Retinal pigment epithelial cell (primary cell): ENCODE data around the gene BBIP1.

Experiments
- DNase-seq: peaks from one replicate; pipeline ENCODE4 v3.0.0-alpha.2; 2010; ENCODE audit warnings: low read depth
- H3K4me3 ChIP-seq: 2 replicates; pipeline ENCODE4 v1.5.1; 2011; ENCODE audit warnings: mild to moderate bottlenecking, low read length, control low read depth, moderate library complexity
- TF ChIP-seq, protein P1 (sequence below): conservative IDR thresholded peaks from 2 replicates; pipeline ENCODE4 v1.5.1; 2011; ENCODE audit warnings: low read depth, low read length, control low read depth, inconsistent platforms

Gene BBIP1

DNA sequence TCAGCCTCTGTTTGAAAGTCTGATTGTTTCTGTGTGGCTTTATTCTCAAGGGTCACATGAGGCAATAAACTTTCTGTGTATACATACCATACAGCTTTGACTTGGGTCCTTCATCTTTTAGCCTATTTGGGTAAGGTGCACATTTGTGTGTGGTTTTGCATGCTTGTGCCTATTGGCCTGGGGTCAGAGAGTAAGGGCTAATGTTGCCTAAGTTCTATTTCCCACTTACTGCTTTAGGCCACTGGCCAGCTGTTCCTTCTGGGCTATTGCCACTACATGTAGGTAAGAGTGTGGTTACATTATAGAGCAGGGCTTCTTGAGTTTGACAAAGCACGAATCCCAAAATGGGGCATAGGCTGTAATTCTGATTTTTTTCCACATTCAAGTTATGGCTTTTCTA is 21.8 kb downstream of the BBIP1 start:
- TF ChIP-seq, protein P1, sequence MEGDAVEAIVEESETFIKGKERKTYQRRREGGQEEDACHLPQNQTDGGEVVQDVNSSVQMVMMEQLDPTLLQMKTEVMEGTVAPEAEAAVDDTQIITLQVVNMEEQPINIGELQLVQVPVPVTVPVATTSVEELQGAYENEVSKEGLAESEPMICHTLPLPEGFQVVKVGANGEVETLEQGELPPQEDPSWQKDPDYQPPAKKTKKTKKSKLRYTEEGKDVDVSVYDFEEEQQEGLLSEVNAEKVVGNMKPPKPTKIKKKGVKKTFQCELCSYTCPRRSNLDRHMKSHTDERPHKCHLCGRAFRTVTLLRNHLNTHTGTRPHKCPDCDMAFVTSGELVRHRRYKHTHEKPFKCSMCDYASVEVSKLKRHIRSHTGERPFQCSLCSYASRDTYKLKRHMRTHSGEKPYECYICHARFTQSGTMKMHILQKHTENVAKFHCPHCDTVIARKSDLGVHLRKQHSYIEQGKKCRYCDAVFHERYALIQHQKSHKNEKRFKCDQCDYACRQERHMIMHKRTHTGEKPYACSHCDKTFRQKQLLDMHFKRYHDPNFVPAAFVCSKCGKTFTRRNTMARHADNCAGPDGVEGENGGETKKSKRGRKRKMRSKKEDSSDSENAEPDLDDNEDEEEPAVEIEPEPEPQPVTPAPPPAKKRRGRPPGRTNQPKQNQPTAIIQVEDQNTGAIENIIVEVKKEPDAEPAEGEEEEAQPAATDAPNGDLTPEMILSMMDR, result no peak
- no peak overlapping the region for H3K4me3 ChIP-seq
- no peak for DNase-seq

DNA sequence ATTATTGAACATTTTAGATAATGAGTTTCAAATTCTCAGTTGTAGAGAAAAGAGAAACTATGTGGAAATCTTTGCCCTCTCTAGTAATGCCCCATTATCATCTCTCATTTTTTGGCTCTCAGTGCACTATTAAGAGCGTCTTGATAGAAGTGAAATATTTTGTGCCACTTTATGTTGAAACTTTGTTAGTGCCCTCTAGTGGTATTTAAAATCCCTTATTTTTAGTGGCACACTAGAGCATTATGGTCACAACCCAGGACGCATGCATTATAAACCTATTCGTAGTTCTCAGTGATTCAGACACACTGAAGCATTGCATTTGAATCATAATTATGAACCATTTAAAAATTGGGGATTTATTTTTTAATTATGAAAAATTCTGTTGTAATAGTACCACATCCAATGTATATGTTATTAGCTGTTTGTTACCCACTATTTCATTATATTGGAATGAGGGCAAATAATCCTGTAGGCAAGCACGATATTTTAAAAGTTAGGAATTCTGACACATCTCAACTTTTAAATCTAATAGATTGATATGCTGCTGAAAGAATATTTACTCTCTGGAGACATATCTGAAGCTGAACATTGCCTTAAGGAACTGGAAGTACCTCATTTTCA is 25.3 kb downstream of the BBIP1 start:
- H3K4me3 ChIP-seq, result no peak overlapping the region
- DNase-seq, result no peak
- TF ChIP-seq, protein P1, result peak; percentile 43

DNA sequence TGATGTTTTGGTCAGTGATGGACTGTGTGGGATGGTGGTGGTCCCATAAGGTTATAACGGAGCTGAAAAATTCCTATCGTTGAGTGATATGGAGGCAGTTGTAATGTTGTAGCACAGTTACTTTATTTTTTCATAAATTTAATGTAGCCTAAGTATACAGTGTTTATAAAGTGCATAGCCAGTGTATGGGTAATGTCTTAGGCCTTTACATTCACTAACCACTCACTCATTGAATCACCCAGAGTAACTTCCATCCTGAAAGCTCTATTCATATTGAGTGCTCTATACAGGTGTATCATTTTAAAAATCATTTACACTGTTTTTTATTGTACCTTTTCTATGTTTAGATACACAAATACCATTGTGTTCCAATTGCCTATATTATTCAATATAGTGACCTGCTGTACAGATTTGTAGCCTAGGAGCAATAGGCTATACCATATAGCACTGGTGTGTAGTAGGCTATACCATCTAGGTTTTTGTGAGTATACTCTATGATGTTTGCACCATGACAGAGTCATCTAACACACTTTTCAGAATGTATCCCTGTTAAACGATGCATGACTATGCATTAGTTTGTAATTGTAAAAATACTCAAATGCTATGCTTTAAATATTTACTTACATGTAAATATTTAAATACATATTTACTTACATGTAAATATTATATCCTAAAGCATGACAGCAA is 26.2 kb downstream of the BBIP1 start:
- TF ChIP-seq, protein P1, result no peak
- no peak overlapping the region for H3K4me3 ChIP-seq
- no peak for DNase-seq

DNA sequence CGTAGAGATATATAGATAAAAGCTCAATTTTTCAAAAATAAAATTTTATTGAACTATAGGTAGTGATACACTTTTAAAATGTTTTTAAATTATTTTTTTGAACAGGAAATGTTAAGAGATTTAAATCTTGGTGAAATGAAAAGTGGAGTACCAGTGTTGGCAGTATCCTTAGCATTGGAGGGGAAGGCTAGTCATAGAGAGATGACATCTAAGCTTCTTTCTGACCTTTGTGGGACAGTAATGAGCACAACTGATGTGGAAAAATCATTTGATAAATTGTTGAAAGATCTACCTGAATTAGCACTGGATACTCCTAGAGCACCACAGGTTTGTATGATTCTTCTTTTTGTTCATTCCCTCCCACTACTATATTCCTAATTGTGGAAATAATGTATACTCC is 31.4 kb downstream of the BBIP1 start:
- no peak for DNase-seq
- no peak overlapping the region for H3K4me3 ChIP-seq
- TF ChIP-seq, protein P1, result no peak

DNA sequence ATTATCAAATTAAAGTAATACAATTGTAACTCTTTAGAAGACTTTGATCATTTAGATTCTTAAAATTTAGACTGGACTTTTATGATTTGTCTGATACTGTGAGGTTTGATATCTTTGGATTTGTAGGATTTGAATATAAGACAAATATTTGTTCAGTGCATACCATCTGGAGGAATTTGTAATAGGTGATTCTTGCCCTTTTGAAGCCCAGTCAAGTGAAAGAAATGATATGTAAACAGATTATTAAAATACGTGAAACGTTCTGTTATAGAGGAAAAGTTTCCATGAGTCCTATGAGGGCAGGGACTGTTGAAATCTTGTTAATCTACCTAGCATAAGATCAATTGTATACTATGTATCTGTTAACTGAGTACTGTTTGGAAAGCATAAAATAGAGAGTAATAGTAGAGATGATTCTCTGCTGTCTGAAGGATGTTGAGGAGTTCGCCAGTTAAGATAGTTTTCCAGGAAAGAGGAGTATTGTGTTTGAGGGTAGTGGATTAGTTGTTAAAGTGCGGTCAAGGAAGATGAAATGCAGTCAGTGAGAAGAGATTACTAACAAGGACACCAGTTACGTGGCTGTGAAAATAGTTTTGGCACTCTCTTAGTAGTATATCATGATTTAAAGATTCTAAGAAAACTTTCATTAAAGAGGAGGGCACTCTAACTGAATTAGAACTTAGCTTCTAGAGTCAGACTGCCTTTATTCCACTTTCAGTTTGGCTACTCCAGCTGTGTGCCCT is 32.9 kb downstream of the BBIP1 start:
- H3K4me3 ChIP-seq, result no peak overlapping the region
- TF ChIP-seq, protein P1, result no peak
- DNase-seq, result no peak

DNA sequence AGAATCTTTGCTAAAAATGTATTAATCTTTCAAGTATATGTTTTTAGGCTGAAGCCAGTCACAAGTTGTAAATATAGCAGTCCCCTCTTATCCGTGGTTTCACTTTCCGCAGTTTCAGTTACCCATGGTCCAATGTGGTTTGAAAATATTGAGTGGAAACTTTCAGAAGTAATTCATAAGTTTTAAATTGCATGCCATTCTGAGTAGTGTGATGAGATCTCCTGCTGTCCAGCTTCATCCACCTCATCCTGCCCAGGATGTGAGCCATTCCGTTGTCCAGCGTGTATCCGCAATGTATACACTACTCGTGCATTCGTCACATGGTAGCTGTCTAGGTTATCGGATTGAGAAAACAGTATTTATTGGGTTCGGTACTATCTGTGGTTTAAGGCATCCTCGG is 35.1 kb downstream of the BBIP1 start:
- TF ChIP-seq, protein P1, result no peak
- H3K4me3 ChIP-seq, result no peak overlapping the region
- DNase-seq, result no peak
